ENCODE measurements around the gene RCAN2.

Gene RCAN2

DNA sequence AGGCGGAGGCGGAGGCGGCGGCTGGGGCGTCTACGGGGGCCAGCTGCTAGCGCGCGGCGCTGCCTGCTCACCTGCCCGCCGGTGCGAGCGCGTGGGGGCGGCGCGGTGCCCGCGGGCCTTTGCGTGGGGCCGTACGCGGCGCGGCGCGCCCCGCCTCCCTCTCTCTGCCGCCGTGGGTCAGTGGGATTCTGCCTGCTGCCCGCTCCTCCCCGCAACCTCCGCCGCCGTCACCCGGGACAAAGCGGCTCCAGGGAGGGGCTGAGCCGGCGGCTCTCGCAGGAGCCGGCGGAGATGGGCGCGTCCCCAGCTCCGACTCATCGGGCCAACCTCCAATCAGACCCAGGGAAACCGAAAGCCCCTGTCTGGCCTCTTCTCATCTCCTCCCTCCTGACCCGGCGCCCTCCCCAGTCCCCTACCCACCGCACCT lies at the start of gene RCAN2:
TSS of gene RCAN2 (minus strand) at position 249 of the 427 bp plus-strand sequence.
- peak; percentile 94 for DNase-seq

DNA sequence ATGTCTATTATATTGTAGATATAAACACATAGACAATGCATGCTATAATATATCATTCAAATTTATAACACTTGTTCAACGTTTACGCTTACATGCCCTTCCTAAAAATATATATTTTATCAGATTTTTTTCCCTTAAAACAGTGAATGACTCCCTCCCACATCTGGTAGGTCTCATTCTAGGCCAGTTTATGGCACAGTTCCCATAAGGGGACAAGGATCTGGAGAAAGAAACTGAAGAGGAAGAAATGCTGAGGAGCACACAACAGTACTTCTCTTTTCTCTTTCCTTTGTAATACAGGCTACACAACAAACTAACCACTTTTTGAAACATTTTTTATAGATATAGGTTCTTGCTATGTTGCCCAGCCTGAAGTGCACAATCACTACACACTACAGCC lies 48.6 kb upstream of the RCAN2 start:
- DNase-seq, result no peak

DNA sequence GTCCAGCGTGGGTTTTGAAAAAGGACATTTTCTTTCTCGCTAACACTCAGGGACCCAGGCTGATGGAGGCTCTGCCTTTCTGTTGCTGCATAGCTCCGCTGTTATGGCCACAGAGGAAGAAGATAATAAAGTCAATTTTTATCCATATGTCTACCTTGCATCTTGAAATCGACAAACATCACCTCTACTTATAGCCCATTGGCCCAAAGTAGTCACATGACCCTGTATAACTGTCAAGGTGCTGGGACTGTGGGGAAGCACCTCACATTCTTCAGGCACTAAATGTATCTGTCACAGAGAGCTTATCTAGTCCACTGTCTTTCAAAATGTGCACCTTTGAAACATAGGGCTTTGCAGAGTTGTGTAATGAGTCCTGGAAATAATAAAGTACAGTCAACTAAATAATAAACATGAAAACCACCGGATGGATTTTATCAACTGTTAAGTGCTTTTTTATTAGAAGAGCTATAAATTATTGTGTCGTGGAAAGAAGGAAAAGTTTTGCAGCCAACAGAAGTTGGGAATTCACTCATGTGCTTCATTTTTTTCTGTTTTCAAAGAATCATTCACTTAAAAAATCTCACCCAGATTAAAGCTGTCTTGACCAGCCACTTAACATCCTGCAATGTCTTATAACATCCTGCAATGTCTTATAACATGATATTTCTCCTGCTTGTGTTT lies 47.7 kb upstream of the RCAN2 start:
- DNase-seq, result no peak

DNA sequence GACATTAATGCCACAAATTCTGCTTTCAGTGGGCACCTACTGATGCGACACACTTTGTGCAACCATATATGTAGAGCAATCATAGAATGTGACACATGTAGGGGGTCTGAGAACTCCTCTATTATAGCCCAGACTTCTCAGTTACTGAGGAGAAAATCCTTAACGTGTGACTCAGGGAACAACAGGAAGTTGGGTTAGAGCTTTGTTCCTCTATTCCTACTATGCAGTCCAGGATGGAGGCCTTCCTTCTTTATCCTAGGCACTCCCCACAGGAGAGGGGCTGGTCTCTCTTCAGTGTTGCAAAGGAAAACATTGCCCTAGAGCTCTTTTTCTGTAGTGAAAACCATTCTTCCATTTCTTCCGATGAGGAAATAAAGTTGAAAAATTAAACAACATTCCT lies 39.6 kb upstream of the RCAN2 start:
- DNase-seq, result no peak

DNA sequence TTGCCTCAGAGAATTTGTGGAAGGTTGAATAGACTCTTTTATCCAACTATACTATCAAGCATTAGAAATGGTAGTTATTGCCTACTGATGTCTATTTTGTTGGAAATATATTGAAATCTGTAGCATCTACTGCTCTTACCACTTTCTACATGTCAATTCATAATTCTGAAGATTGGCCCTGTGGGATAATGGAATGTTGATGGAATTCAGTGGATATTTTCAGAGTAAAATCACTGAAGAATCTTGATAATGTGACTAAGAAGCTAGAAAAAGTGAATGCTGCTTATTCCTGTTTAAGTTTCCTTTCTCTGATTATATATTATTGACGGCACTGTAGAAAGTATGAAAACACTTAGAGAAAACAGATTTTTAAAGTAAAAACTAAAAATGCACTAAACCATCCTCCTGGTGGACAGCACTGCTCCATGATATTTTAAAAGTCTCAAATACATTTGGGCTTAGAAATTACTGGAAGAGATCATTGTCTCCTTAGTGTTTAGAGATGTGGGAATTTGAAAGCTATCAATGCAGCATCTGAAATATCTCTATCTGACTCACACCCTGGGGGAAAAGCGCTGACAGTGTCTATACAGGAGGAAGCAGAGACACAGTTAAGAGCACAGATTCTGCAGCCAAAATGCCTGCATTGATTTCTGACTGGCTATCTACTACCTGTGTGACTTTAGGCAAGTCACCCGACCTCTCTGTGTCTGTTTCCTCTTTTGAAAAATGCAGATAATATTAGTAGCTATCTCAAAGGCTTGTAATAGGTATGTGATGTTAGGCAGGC lies 37.9 kb upstream of the RCAN2 start:
- DNase-seq, result no peak

DNA sequence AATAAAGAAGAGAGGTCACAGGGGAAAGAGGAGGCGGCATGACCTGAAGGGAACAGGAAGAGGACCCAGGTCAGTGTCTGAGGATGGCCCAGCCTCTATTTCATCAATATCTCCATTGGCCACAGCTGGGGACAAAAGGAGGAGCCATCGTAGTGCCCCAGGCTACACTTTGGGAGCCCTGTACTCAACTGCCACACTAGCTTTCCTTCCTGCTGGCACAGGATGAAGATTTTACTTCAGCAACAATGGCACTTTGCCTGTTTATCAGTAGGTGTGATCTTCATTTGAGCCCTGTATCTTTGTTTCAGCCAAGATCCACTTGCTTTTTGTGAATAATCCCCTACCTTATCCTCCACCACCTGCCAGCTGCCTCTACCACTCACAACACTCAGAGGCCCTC lies 35.4 kb upstream of the RCAN2 start:
- DNase-seq, result no peak

DNA sequence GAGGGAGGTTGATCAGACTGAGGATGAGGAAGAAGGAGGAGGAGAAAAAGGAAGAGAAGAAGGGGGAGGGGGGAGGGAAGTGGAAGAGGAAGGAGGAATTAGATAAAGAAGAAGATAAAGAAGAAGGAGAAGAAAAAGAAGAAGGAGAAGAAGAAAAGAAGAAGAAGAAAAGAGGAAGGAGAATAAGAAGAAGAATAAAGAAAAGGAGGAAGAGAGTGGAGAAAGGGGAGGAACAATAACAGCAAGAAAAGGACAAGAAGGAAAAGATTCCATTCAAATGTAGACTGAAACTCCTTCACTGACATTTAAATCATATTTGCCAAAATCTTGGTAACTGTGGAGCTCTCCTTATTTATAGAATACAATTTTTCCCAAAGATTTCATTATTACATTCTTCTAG lies 34.3 kb upstream of the RCAN2 start:
- no peak for DNase-seq

DNA sequence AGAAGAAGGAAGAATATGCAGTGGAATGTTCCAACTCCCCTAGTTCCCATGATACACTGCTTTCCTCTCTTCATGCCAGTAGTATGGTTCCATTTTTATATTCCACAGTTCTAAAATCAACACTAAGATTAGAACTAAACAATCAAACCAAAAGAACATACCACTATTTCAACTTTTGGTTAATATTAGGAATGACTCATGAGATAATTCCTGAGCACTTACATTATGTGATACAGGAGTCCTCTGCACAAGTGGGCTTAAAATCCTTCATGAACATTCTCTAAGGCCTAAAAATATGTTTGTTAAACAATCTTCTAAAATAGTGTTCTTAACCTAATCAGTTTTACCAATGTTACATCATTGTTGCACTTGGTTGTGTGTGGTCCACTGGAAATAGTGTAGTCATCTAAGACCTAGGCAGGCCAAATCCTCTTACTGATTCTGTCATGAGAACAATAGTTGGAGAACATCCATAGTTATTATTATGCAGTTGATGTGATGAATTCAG lies 30.3 kb upstream of the RCAN2 start:
- no peak for DNase-seq

DNA sequence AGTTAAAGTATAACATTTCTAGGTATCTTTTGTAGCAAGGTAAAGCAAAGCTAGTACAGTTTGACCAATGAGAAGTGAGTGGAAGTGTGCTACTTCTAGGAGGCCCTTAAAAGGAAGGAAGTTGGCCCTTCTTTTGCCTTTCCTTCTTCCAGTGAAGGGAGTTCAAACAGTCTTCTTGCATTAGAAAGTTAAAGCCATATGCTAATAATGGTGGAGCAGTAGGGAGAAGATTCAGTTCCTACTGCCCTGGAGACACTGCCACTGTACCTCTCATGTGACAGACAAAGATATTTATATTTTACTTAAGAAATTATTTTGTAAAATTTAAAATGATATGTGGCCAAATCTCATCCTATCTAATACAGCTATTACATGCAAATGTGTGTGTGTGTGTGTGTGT lies 26.0 kb upstream of the RCAN2 start:
- DNase-seq, result no peak

DNA sequence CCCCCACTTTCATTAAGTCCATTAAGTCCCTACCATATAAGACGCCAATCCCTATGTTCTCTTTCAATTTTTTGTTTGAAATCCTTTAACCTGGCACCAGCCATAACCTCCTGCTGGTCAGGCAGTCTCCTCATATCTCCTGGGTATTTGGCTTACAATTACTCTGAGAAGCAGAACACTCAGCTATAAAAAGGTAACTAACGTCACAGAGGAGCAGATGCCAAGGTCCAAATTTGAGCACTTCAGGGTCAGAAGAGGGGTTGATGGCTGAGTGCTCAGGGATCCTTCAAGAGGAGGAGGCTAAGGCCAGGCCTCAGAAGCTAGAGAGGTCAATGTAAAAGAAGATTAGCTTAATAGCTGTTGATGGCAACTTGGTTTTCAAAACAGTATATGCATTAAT lies 22.3 kb upstream of the RCAN2 start:
- no peak for DNase-seq

DNA sequence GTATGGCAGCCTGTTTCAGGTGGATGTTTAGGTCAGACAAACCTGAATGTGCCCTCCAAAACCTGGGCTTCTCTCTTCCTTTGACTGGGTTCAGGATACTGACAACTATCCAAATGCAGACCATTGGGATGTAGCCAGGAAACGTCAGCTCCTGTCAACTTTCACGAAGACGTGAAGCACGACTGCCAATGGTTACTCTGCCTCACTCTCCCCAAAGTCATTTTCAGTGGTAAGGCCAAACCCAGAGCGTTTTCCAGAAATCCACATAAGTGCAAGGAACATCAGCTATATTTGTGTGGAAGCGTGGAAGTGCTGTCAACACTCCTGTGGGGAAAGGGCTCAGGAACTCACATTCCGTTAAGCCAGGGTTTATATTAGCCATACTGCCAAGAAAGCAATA lies 20.1 kb upstream of the RCAN2 start:
- DNase-seq, result no peak

DNA sequence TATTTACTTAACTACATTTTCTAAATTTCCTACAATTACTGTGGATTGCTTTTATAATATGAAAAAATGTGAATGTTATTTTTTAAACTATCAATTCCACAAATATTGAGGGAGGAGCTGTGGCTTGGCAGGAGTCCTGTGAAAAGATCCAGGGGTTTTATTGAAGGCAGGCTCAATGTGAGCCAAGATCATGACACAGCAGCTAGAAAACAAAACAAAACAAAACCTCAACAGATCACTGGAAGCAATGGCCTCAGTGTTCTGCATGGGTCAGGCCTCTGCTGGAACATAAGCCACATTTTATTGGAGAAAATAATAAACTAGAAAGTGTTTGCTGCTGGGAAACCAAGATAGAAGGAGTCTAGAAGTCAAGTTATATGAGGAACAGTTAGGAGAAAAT lies 19.4 kb upstream of the RCAN2 start:
- DNase-seq, result no peak

DNA sequence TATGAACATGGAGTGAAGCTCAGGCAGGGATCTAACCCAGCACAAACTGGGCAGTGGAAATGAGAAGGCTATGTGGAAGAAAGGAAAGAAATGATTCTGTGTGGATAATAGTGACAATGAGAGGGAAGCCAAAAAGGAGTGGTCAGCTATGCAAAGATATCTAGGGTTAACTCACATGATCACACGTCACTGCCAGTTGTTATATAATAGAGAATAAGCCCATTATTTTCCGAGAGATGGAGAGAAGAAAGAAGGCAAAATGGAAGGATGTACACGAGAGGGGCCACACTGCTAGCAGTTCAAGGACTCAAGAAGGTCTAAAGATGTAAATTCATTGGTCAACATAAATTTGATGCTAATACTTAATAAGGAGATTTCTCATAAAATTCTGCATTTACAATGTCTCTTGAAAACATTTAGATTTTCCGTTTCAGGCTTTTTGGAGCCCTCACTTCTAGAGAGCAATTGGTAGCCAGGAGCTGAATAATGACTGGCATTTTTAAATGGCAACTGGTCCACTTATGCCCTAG lies 18.8 kb upstream of the RCAN2 start:
- no peak for DNase-seq

DNA sequence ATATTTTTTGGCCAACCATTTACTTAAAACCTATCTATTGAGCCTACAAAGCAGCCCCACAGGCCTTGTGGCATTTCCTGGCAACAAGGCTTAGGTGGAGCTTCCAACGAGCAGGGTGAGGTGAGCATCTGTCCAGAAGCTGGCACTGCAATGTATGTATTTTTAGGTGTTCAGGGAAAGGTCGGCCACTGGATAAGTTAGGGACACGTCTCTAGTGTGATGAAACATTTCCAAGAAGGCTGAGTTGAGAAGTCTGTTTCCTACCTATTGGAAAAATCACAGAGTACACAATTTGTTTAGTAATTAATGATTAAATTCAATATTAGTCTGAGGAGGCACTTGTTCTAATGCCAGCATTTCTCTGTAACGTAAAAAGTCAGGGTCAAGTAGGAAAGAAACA lies 17.8 kb upstream of the RCAN2 start:
- no peak for DNase-seq

DNA sequence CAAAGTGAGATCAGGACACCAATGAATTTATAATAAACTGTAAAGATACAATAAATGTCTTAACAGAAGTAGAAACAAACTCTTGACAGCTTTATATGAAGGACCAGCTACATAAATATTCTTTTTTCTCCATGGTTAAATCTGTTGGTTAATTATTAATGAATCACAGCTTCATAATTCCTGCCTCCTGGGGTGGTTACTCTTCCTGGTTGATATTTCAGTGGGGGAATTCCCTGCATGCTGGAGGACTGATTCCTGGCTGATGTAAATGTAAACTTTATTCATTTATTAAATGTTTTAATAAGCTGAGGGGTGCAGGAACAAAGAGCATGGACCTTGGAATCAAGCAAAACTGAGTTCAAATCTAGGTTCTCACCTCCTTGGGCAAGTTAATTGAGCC lies 16.2 kb upstream of the RCAN2 start:
- DNase-seq, result no peak

DNA sequence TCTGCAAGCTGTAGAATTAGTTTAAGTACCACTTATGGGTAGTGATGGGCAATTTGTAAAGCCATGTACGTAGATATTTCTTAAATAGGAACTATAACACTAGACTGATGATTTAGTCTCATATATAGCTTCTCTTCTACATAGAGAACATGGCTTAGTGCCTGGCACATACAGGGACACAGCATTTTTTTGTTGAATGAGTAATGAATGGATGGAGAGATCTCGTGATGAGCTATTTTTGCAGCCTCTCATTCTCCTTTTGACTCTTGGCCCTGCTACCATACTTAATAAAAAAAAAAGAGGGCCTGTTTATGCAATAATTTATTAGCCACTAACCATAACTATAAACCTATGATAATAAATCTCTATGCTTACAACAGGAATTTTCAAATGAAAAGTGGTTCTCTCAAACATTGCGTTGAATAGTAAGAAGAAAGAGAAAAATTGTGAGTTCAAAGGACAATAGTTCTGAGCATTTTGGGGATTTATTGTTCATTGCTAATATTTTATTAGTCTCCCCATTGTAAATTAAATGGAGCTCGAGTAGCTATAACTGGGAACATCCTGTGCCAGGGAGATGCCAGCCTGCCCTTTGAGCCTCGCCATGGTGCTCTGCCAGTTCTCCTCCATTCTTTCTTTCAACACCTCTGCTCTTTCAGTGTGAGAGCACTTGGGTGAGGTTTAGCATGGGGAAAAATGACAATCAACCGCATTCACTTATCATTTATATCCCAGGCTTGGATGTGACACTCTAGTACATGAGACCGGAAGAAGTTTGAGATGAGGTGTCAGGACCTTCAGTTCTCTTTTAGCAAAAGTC lies 14.7 kb upstream of the RCAN2 start:
- no peak for DNase-seq

DNA sequence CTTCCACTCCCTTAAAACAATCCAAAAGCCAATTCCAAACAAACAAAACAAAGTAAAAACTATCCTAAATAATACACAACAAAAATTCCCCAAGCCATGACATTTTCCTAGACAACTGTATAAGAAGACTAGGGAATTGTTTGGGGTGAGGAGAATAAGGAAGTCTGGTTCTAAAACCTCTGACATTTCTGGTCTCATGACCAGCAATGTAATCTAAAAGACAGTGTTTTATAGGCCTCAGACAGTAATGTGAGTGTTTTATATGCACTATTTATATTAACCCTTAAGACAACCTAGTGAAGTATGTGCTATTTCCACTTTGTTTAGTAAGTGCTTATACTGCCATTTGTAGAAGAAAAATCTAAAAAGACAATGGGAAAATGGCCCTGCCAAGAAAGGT lies 13.0 kb upstream of the RCAN2 start:
- no peak for DNase-seq

DNA sequence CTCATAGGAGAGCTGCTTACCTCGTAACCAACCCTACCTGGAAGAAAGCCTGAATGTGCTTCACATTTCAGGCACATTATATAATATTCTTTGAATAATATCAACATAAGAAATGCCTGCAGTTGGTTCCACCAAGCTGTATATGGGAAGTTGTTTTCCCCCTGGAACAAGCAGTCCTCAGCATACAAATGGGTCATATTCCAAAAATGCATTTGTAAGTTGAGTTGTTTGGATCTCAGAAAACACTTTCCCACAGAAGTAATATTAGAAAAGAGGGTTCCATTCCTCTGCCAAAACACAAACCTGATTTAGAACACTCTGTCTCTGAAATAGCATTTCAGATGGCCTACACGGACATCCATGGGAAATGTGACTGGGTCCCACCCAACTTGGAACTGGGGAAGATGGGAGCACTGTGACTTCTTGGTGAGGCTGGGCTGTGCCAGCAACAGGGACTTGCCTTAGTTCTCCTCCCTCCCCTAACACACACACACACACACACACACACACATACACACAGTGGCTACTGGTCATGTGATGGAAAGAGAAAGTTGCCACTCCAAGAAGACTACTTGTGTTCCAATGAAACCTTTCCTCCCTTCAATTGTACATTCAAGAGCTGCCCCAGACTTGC lies 11.4 kb upstream of the RCAN2 start:
- DNase-seq, result no peak

DNA sequence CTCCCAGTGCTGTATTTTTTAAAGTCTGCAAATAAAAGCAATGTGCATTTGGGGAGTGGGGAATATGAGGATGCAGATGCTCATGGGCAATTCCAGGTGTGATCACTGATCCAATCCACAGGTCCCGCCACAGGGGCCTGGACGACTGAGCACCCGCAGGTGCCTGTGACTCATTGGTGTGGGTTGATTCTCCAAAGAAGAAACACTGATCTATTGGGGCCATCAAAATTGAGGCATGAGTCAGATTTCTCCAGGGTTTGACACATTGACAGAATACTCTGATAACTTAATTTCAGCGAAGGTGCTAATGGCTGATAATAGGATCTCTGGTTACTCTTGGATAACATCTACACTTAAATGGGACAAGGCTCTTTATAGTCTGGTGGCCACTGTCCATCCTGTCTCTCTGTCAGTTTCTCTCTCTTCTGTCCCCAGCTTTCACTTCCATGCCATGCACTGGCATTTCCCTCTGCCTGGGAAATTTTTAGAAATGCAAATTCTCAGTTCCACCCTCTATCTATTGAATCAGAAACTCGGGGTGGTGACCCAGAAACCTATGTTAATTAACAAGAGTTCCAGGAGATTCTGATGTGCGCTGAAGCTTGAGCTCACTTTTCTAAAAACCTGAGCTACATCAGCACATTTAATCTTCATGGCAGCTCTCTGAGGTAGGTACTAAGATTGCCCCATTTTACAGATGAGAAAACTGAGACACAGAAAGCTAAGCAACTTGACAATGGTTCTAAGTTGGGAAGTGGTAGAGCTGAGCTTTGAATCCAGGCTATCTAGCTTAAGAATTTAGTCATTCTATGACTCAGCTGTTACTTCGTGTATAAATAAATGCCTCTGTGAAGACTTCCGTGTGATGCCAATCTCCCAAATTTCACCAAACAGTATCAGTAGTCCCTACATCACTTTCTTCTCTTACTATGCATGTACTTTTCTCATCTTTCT lies 10.2 kb upstream of the RCAN2 start:
- DNase-seq, result no peak

DNA sequence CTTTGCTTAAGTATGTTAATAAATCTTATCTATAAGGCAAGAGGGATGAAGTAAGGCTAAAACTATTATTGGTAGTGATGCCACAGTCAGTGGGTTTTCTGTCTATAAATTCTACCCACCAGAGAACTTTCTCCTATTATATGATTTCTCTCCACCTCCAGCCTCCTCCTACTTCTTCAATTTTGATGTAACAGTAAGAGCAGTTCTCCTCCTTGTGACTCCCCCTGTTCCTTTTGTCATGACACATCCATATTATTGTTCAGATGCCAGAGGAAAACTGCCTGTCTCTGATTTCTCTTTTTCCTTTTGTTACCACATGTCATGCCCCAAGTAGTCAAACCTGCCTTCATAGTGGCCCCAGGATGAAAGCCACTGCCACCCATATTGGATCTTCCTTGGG lies 9.1 kb upstream of the RCAN2 start:
- DNase-seq, result no peak

Measured in islet precursor cell (in vitro differentiated cells).